GM10266 (cell line): Measurements from ENCODE around the gene CPN2.

Source experiments
- DNase-seq: peaks from one replicate; pipeline ENCODE4 v3.0.0; 2012; ENCODE audit errors: extremely low spot score
- TF ChIP-seq, protein P1 (sequence below): IDR thresholded peaks from 2 replicates; pipeline ENCODE4 v1.5.1; 2012; ENCODE audit warnings: mild to moderate bottlenecking, low read depth; ENCODE audit not compliant: control insufficient read depth, insufficient read depth; ENCODE audit errors: missing control alignments

Gene CPN2

DNA sequence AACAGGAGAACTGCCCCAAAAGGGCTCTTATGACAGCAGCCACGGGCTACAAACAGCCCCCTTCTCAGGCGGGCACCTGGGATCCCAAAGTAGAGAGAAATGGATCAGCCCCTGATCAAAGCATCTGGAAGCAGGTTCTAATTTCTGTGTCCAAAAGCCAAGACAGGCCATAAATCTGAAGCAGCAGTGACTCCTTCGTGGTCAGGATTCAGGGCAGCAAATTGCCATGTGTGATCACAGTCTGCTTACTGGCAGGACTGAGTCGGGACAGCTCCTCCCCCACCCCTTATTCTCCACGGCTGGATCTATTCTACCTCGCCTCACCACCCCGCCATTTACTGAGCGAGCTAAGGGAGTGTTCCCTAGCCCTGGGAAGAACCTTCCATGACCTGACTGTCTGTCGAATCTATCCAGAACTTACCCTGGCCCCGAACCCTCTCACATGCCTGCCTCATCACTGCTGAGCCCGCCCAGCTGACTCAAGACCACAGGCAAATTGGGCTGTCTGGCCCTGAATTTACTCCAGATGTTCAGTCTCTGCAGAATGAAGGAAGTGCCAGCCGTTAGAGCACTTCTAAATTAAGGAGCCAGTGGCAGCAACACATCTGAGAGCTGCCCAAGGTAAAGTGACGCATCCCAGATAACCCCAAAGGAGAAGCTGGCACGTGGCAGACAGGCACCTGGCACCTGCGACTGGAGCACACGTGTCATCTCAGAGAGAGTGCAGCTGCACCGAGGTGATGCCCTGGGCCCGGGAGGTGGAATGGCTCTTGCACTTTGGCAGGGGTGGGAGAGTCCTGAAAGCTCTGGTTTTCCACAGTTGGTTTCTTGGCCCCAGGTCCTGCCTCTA is 17.1 kb upstream of the CPN2 start:
- TF ChIP-seq, protein P1, sequence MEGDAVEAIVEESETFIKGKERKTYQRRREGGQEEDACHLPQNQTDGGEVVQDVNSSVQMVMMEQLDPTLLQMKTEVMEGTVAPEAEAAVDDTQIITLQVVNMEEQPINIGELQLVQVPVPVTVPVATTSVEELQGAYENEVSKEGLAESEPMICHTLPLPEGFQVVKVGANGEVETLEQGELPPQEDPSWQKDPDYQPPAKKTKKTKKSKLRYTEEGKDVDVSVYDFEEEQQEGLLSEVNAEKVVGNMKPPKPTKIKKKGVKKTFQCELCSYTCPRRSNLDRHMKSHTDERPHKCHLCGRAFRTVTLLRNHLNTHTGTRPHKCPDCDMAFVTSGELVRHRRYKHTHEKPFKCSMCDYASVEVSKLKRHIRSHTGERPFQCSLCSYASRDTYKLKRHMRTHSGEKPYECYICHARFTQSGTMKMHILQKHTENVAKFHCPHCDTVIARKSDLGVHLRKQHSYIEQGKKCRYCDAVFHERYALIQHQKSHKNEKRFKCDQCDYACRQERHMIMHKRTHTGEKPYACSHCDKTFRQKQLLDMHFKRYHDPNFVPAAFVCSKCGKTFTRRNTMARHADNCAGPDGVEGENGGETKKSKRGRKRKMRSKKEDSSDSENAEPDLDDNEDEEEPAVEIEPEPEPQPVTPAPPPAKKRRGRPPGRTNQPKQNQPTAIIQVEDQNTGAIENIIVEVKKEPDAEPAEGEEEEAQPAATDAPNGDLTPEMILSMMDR = no peak
- DNase-seq = no peak

DNA sequence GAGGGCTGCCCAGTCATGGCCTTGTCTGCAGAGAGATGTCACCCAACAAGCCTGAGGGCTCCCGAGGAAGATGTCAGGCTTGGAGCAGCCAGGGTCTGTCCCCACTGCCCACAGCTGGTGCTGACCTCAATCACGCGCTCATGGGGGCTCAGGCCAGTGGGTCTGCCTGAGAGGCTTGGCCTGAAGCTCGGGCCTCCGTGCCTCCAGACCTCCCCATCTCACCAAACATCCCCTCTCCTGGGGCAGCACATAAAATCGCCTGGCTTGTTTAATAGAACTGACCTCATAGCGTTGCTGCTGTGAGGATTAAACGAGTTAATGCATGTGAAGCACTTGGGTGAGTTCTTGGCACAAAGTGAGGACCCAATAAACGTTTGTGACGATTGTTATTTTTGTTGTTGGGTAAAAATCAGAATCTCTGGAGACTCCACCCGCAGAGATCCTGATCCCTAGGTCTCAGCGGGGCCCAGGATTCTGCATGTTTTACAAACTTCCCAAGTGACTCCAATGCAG is 14.9 kb upstream of the CPN2 start:
- TF ChIP-seq, protein P1 = no peak

DNA sequence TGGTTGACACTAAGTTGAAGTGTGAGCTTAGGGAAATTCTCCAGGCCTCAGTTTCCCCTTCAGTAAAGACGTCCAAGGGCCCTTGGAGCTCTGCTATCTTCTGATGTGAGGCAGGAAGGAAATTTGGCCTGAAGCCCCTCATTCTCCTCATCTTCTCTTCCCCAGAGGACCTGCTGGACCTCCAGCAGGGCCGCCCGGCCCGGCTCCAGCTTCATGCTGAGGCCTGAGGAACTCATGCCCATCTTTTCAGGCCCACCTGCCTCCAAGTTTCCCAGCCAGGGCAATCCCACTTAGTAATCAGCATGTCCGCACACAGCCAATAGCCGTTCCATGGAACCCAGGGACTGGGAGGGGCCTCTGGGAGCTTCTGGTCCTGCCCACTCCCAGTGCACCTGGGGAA is 14.4 kb upstream of the CPN2 start:
- TF ChIP-seq, protein P1 = no peak
- no peak for DNase-seq

More for the DNA sequence above, 14.9 kb upstream of the CPN2 start:
- DNase-seq = no peak

DNA sequence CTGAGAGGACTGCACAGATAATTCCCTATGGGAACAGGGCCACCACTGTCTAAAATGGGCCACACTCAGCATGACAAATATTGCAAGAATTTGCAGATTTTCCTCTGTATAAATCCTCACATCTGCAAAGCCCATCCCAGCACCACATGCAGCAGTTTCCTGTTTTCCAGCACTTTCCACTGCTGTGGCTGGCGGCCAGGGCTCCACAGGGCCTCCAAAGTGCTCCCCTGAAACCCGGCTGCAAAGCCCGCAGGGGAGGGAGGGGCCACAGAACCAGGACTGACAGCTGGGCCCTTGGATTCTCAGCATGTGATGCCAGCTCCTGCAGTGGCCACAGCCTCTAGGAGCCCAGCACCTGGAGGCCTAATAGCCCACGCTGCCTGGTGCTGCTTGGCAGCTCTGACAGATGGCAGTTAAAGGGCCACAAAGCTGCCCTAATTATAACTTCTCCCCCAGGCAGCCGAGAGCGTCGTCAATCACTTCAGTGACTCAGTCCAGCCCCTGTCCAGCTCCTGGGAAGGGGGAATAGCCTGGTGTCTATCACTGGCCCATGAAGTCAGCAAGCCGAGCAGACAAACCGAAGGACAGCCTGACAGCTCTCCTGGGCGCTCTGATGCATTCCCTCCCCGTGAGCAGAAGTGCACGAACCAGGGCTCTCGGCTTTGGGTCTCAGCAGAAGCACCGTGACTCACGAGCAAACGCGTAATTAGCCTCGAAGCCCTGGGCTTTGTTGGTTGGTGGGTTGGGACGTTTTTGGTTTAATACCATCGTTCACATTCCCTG is 13.7 kb upstream of the CPN2 start:
- TF ChIP-seq, protein P1 = no peak
- no peak for DNase-seq

DNA sequence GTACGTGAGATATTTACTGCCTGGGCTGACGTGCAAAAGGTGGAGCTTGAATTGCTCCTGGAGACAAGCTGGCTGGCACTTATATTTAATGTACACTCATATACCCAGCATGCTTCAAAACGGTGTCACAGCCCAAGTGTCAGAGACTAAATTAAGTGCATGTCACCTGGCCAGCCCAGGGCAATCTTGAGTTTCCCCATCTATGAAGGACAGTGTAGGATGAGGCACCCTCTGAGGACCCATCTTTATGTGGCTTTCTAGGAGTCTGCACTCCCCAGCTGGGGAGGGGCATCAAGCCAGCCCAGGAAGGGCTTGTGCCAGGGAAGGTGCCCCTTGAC is 13.2 kb upstream of the CPN2 start:
- no peak for DNase-seq
- TF ChIP-seq, protein P1 = no peak

DNA sequence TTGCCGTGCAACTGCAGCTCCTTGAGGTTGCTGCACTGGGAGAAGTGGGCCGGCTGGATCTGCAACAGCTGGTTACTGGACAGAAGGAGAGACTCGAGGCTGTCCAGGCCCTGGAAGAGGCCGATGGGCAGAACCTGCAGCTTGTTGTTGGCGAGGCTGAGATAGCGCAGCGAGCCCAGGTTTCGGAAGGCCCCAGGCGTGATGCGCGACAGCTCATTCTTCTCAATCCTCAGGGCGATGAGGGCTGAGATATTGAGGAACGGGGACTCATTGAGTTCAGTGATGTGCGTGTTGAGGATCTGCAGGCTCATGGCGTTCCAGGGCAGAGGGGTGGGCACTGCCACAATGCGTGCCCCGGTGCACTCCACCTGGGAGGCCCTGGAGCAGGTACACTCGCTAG is 9.4 kb upstream of the CPN2 start:
- TF ChIP-seq, protein P1 = no peak
- no peak for DNase-seq
